T-helper 1 cell (primary cell): ENCODE measurements around the gene TMEM263.

Experiments
- DNase-seq, 5 donors: peaks; one replicate each; pipeline ENCODE4 v3.0.0-alpha.2; 2012 to 2020

The TMEM263 gene

GRCh38 chr12:106950591-106950990, 5.1 kb upstream of the TMEM263 start:
- no peak for DNase-seq

- no peak for DNase-seq
These were observed 2.1 kb upstream of the TMEM263 start for GRCh38 chr12:106953352-106954250.

GRCh38 chr12:106954462-106955376, 988 bp upstream of the TMEM263 start:
- DNase-seq = peak in 3 of 5 donors; percentile 2 to 19 (median 7)

- peak; percentile 41 to 64 (median 49) for DNase-seq
These were observed 406 bp downstream of the TMEM263 start for GRCh38 chr12:106956048-106956578.

- no peak for DNase-seq
These were observed 1.9 kb downstream of the TMEM263 start for GRCh38 chr12:106957583-106957982.

- DNase-seq = no peak
These were observed 4.7 kb downstream of the TMEM263 start for GRCh38 chr12:106960443-106960842.

- DNase-seq = no peak
These were observed 6.6 kb downstream of the TMEM263 start for GRCh38 chr12:106962286-106962685.

GRCh38 chr12:106964526-106964925, 8.8 kb downstream of the TMEM263 start:
- DNase-seq = no peak

- no peak for DNase-seq
These were observed 15.4 kb downstream of the TMEM263 start for GRCh38 chr12:106971065-106971464.

- no peak for DNase-seq
These were observed 17.8 kb downstream of the TMEM263 start for GRCh38 chr12:106973545-106973944.

- DNase-seq = no peak
These were observed 18.8 kb downstream of the TMEM263 start for GRCh38 chr12:106974511-106974910.

GRCh38 chr12:106975098-106975497, 19.4 kb downstream of the TMEM263 start:
- no peak for DNase-seq

- DNase-seq = no peak
These were observed 20.4 kb downstream of the TMEM263 start for GRCh38 chr12:106975993-106976658.

GRCh38 chr12:106976668-106977067, 21.0 kb downstream of the TMEM263 start:
- DNase-seq = no peak

GRCh38 chr12:106978035-106978800, 22.5 kb downstream of the TMEM263 start:
- DNase-seq = no peak

GRCh38 chr12:106980944-106981343, 25.2 kb downstream of the TMEM263 start:
- no peak for DNase-seq

- no peak for DNase-seq
These were observed 26.1 kb downstream of the TMEM263 start for GRCh38 chr12:106981788-106982187.

- DNase-seq = no peak
These were observed 26.5 kb downstream of the TMEM263 start for GRCh38 chr12:106982229-106982628.

GRCh38 chr12:106984588-106985137, 29.0 kb downstream of the TMEM263 start:
- DNase-seq = no peak

GRCh38 chr12:106985479-106985878, 29.8 kb downstream of the TMEM263 start:
- DNase-seq = no peak

- no peak for DNase-seq
These were observed 30.4 kb downstream of the TMEM263 start for GRCh38 chr12:106986135-106986534.
